Measurements from ENCODE around the gene PRSS22. TPM values are rescaled to one million over a fixed set of nuclear protein-coding genes. Genes with fewer than 3 reads are reported as not detected.

PRSS22 gene
- total and polyA plus RNA-seq, 4 experiments from 2014 or later: 0.39 to 0.42 TPM; not detected in 2

- no peaks in the 10 kb centered on the region for H3K36me3 ChIP-seq (ENCODE audit: insufficient read depth, low read length)
- no peak overlapping the region for H3K4me3 ChIP-seq (ENCODE audit: low read length in 2 of 2)
- H3K9me3 ChIP-seq (ENCODE audit: control insufficient read depth in 1 of 2, low read length in 2 of 2): peaks cover 0 to 5% of the 10 kb centered on the region in 2 donors
- peaks cover 2 to 6% (median 5%) of the 10 kb centered on the region in 4 donors for H3K4me1 Mint-ChIP-seq
- peaks cover 6% of the 10 kb centered on the region for H3K27me3 ChIP-seq (ENCODE audit: insufficient read depth, low read length)
- H3K9me3 Mint-ChIP-seq: peaks cover 3 to 17% (median 11%) of the 10 kb centered on the region in 8 donors
- DNase-seq: no peak
- intact Hi-C loops (cut with micrococcal nuclease): no loop called here
- H3K27ac Mint-ChIP-seq: no peak overlapping the region
- no peak overlapping the region for H3K27ac ChIP-seq (ENCODE audit: low read depth, low read length)
- peaks cover 0 to 10% of the 10 kb centered on the region in 2 donors for H3K36me3 Mint-ChIP-seq
- H3K4me1 ChIP-seq (ENCODE audit: insufficient read depth, low read length): peaks cover 12% of the 10 kb centered on the region
- peaks cover 5 to 13% of the 10 kb centered on the region in 2 donors for H3K27me3 Mint-ChIP-seq
- peak overlapping the region in 5 of 8 donors; percentile 21 to 86 (median 29) for H3K4me3 Mint-ChIP-seq
- POLR2A ChIA-PET (ENCODE audit: partially characterized antibody): no interaction called here
- CTCF ChIA-PET (ENCODE audit: partially characterized antibody): interaction anchor here (2.0 kb wide), 1 partner anchor 9 kb away, joined by 7 read pairs; no protein-coding TSS in a partner anchor
Observed at GRCh38 chr16:2858245-2859025, 465 bp upstream of the PRSS22 start.

- Mint-ChIP-seq H3K27ac (no peak overlapping the region), H3K4me1 (peaks cover 2 to 6% (median 5%) of the 10 kb centered on the region in 4 donors), H3K4me3 (peak overlapping the region in 4 of 8 donors; percentile 26 to 46 (median 31)), H3K9me3 (peaks cover 3 to 17% (median 11%) of the 10 kb centered on the region in 8 donors), H3K36me3 (peaks cover 0 to 10% of the 10 kb centered on the region in 2 donors), H3K27me3 (peaks cover 5 to 13% of the 10 kb centered on the region in 2 donors)
- H3K27me3 ChIP-seq (ENCODE audit: insufficient read depth, low read length): peaks cover 6% of the 10 kb centered on the region
- no peaks in the 10 kb centered on the region for H3K36me3 ChIP-seq (ENCODE audit: insufficient read depth, low read length)
- CTCF ChIA-PET (ENCODE audit: partially characterized antibody): interaction anchor here (0.7 to 2.0 kb wide), 4 partner anchors 9 to 15 kb away, joined by 3 to 7 read pairs (median 4); no protein-coding TSS in a partner anchor
- H3K27ac ChIP-seq (ENCODE audit: low read depth, low read length): no peak overlapping the region
- DNase-seq: no peak
- peaks cover 12% of the 10 kb centered on the region for H3K4me1 ChIP-seq (ENCODE audit: insufficient read depth, low read length)
- POLR2A ChIA-PET (ENCODE audit: partially characterized antibody): no interaction called here
- intact Hi-C loops (cut with micrococcal nuclease): no loop called here
- peaks cover 0 to 5% of the 10 kb centered on the region in 2 donors for H3K9me3 ChIP-seq (ENCODE audit: control insufficient read depth in 1 of 2, low read length in 2 of 2)
- no peak overlapping the region for H3K4me3 ChIP-seq (ENCODE audit: low read length in 2 of 2)
Observed at GRCh38 chr16:2856686-2857450, 1.1 kb downstream of the PRSS22 start.

- Mint-ChIP-seq H3K27me3 (peaks cover under 1 to 9% of the 10 kb centered on the region in 2 donors), H3K4me3 (peak overlapping the region in 4 of 8 donors; percentile 26 to 46 (median 36)), H3K9me3 (peaks cover under 1 to 12% (median 10%) of the 10 kb centered on the region in 8 donors), H3K27ac (peak overlapping the region in 2 of 7 donors; percentile 48 to 85), H3K36me3 (peaks cover 0 to 8% of the 10 kb centered on the region in 2 donors), H3K4me1 (peaks cover 2 to 6% (median 5%) of the 10 kb centered on the region in 4 donors)
- intact Hi-C loops (cut with micrococcal nuclease): no loop called here
- peaks cover 6% of the 10 kb centered on the region for H3K27me3 ChIP-seq (ENCODE audit: insufficient read depth, low read length)
- no peak overlapping the region for H3K27ac ChIP-seq (ENCODE audit: low read depth, low read length)
- CTCF ChIA-PET (ENCODE audit: partially characterized antibody): interaction anchor here (0.7 to 1.2 kb wide), 3 partner anchors 10 to 14 kb away, joined by 3 to 4 read pairs (median 3); no protein-coding TSS in a partner anchor
- H3K4me3 ChIP-seq (ENCODE audit: low read length in 2 of 2): no peak overlapping the region
- H3K9me3 ChIP-seq (ENCODE audit: control insufficient read depth in 1 of 2, low read length in 2 of 2): peaks cover 0 to 5% of the 10 kb centered on the region in 2 donors
- POLR2A ChIA-PET (ENCODE audit: partially characterized antibody): no interaction called here
- no peaks in the 10 kb centered on the region for H3K36me3 ChIP-seq (ENCODE audit: insufficient read depth, low read length)
- no peak for DNase-seq
- peaks cover 12% of the 10 kb centered on the region for H3K4me1 ChIP-seq (ENCODE audit: insufficient read depth, low read length)
Observed at GRCh38 chr16:2856061-2856670, 1.8 kb downstream of the PRSS22 start.

GRCh38 chr16:2855536-2855935 lies 2.4 kb downstream of the PRSS22 start:
- intact Hi-C loops (cut with micrococcal nuclease): no loop called here
- Mint-ChIP-seq H3K27me3 (peaks cover 0 to 8% of the 10 kb centered on the region in 2 donors), H3K4me1 (peaks cover 2 to 6% (median 5%) of the 10 kb centered on the region in 4 donors), H3K9me3 (peaks cover 0 to 12% (median 10%) of the 10 kb centered on the region in 8 donors), H3K27ac (peak overlapping the region in 3 of 7 donors; percentile 15 to 84 (median 41)), H3K36me3 (peaks cover 0 to 7% of the 10 kb centered on the region in 2 donors), H3K4me3 (no peak overlapping the region)
- ChIA-PET POLR2A (ENCODE audit: partially characterized antibody) (no interaction called here), CTCF (ENCODE audit: partially characterized antibody) (interaction anchor here (2.6 kb wide), 1 partner anchor 12 kb away, joined by 13 read pairs; no protein-coding TSS in a partner anchor)
- H3K4me3 ChIP-seq (ENCODE audit: low read length in 2 of 2): no peak overlapping the region
- H3K9me3 ChIP-seq (ENCODE audit: control insufficient read depth in 1 of 2, low read length in 2 of 2): peaks cover 0 to 5% of the 10 kb centered on the region in 2 donors
- H3K4me1 ChIP-seq (ENCODE audit: insufficient read depth, low read length): peaks cover 12% of the 10 kb centered on the region
- H3K27me3 ChIP-seq (ENCODE audit: insufficient read depth, low read length): peaks cover 6% of the 10 kb centered on the region
- H3K27ac ChIP-seq (ENCODE audit: low read depth, low read length): no peak overlapping the region
- no peak for DNase-seq
- no peaks in the 10 kb centered on the region for H3K36me3 ChIP-seq (ENCODE audit: insufficient read depth, low read length)

- intact Hi-C loops (cut with micrococcal nuclease): no loop called here
- Mint-ChIP-seq H3K4me1 (peaks cover 2 to 6% (median 5%) of the 10 kb centered on the region in 4 donors), H3K4me3 (no peak overlapping the region), H3K9me3 (peaks cover 0 to 12% (median 9%) of the 10 kb centered on the region in 8 donors), H3K27ac (peak overlapping the region in 1 of 7 donors; percentile 3), H3K27me3 (peaks cover 0 to 5% of the 10 kb centered on the region in 2 donors), H3K36me3 (peaks cover 0 to 7% of the 10 kb centered on the region in 2 donors)
- DNase-seq: no peak
- CTCF ChIA-PET (ENCODE audit: partially characterized antibody): interaction anchor here (1.1 to 2.6 kb wide), 3 partner anchors 13 to 72 kb away, joined by 3 to 13 read pairs (median 3); no protein-coding TSS in a partner anchor
- H3K27ac ChIP-seq (ENCODE audit: low read depth, low read length): no peak overlapping the region
- peaks cover 12% of the 10 kb centered on the region for H3K4me1 ChIP-seq (ENCODE audit: insufficient read depth, low read length)
- H3K27me3 ChIP-seq (ENCODE audit: insufficient read depth, low read length): peaks cover 2% of the 10 kb centered on the region
- no peaks in the 10 kb centered on the region for H3K36me3 ChIP-seq (ENCODE audit: insufficient read depth, low read length)
- POLR2A ChIA-PET (ENCODE audit: partially characterized antibody): no interaction called here
- peaks cover 0 to 5% of the 10 kb centered on the region in 2 donors for H3K9me3 ChIP-seq (ENCODE audit: control insufficient read depth in 1 of 2, low read length in 2 of 2)
- H3K4me3 ChIP-seq (ENCODE audit: low read length in 2 of 2): no peak overlapping the region
Observed at GRCh38 chr16:2854700-2855309, 3.2 kb downstream of the PRSS22 start.

GRCh38 chr16:2853531-2854073 lies 4.4 kb downstream of the PRSS22 start:
- peak in 1 of 5 donors; percentile 6 for DNase-seq
- Histone ChIP-seq H3K4me3 (ENCODE audit: low read length in 2 of 2) (no peak overlapping the region), H3K36me3 (ENCODE audit: insufficient read depth, low read length) (no peaks in the 10 kb centered on the region), H3K27ac (ENCODE audit: low read depth, low read length) (no peak overlapping the region), H3K9me3 (ENCODE audit: control insufficient read depth in 1 of 2, low read length in 2 of 2) (peaks cover 0 to 5% of the 10 kb centered on the region in 2 donors), H3K27me3 (ENCODE audit: insufficient read depth, low read length) (no peaks in the 10 kb centered on the region), H3K4me1 (ENCODE audit: insufficient read depth, low read length) (peaks cover 8% of the 10 kb centered on the region)
- Mint-ChIP-seq H3K27me3 (peaks cover 5 to 6% of the 10 kb centered on the region in 2 donors), H3K4me1 (peaks cover 2 to 6% (median 5%) of the 10 kb centered on the region in 4 donors), H3K4me3 (no peak overlapping the region), H3K27ac (no peak overlapping the region), H3K9me3 (peaks cover 0 to 12% (median 9%) of the 10 kb centered on the region in 8 donors), H3K36me3 (peaks cover 0 to 7% of the 10 kb centered on the region in 2 donors)
- intact Hi-C loops (cut with micrococcal nuclease): no loop called here
- POLR2A ChIA-PET (ENCODE audit: partially characterized antibody): no interaction called here
- CTCF ChIA-PET (ENCODE audit: partially characterized antibody): interaction anchor here (0.7 to 2.6 kb wide), 3 partner anchors 14 to 73 kb away, joined by 3 to 13 read pairs (median 3); no protein-coding TSS in a partner anchor

All from CD4-positive, alpha-beta memory T cell (primary cell).